Endothelial cell of umbilical vein (primary cell): ENCODE measurements around the gene DOCK4.

Source experiments
- EZH2 ChIP-seq: IDR thresholded peaks from 2 replicates; pipeline ENCODE4 v1.6.1; 2012; ENCODE audit warnings: borderline replicate concordance, low read depth, mild to moderate bottlenecking, moderate library complexity, low read length, inconsistent platforms; ENCODE audit not compliant: severe bottlenecking
- FOS ChIP-seq: IDR thresholded peaks from 2 replicates; pipeline ENCODE4 v1.6.1; 2011; ENCODE audit warnings: mild to moderate bottlenecking, low read length, moderate library complexity, borderline replicate concordance; ENCODE audit not compliant: insufficient read depth
- GATA2 ChIP-seq: IDR thresholded peaks from 2 replicates; pipeline ENCODE4 v1.7.0; 2011; ENCODE audit warnings: low read depth, mild to moderate bottlenecking, moderate library complexity, mixed read lengths, low read length; ENCODE audit not compliant: insufficient read length, insufficient read depth
- JUN ChIP-seq: IDR thresholded peaks from 2 replicates; pipeline ENCODE4 v1.6.1; 2011; ENCODE audit warnings: borderline replicate concordance, low read depth; ENCODE audit not compliant: insufficient read length, insufficient read depth
- POLR2A ChIP-seq: IDR thresholded peaks from 2 replicates; pipeline ENCODE4 v1.6.1; 2012; ENCODE audit warnings: low read depth, mild to moderate bottlenecking, control low read depth, low read length
- POLR2AphosphoS5 ChIP-seq: IDR thresholded peaks from 2 replicates; pipeline ENCODE4 v1.6.1; 2012; ENCODE audit warnings: low read depth, mild to moderate bottlenecking, control low read depth, low read length, moderate library complexity; ENCODE audit not compliant: insufficient read depth
- TF ChIP-seq, protein P1 (sequence below), 2 donors: IDR thresholded peaks; 1 replicate in 1 of 2; 2 replicates in 1 of 2; pipeline ENCODE4 v1.5.1; 2011; ENCODE audit warnings: low read length in 2 of 2, mild to moderate bottlenecking in 2 of 2, moderate library complexity in 2 of 2, control low read depth in 1 of 2, inconsistent platforms in 1 of 2, low read depth in 1 of 2; ENCODE audit not compliant: insufficient read depth in 1 of 2; ENCODE audit errors: extremely low read depth in 1 of 2

DNA sequence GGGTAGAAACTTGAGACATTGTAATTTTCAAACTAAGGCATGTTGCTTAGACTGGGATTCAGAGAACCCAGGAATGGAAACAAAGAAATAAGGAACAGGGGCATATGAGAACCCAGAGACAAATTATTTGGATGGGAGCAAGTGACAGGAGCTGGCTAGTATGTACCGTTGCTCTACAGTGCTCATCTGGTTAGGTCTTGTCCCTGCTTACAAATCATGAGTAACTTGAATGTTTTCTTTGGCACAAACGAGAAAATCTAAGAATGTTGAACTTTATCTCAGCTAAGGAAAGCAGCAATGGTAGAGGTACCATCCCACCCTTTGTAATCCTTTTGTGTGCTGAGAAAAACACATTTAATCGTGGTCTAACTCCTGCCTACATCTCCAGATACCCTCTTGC, 527.9 kb downstream of the DOCK4 start:
- TF ChIP-seq POLR2AphosphoS5 = no peak
- TF ChIP-seq, protein P1, sequence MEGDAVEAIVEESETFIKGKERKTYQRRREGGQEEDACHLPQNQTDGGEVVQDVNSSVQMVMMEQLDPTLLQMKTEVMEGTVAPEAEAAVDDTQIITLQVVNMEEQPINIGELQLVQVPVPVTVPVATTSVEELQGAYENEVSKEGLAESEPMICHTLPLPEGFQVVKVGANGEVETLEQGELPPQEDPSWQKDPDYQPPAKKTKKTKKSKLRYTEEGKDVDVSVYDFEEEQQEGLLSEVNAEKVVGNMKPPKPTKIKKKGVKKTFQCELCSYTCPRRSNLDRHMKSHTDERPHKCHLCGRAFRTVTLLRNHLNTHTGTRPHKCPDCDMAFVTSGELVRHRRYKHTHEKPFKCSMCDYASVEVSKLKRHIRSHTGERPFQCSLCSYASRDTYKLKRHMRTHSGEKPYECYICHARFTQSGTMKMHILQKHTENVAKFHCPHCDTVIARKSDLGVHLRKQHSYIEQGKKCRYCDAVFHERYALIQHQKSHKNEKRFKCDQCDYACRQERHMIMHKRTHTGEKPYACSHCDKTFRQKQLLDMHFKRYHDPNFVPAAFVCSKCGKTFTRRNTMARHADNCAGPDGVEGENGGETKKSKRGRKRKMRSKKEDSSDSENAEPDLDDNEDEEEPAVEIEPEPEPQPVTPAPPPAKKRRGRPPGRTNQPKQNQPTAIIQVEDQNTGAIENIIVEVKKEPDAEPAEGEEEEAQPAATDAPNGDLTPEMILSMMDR (IDR thresholded peaks at IDR 0.05; ENCODE audit: extremely low read depth in 1 of 2, insufficient read depth in 1 of 2, low read depth in 1 of 2, low read length in 2 of 2) = no peak
- no peak for TF ChIP-seq EZH2
- TF ChIP-seq POLR2A = no peak
- no peak for TF ChIP-seq JUN
- no peak for TF ChIP-seq FOS
- TF ChIP-seq GATA2 = no peak
